Dedifferentiated amniotic fluid mesenchymal stem cell (primary cell): ENCODE measurements around the gene CLASP1.

Experiments
- DNase-seq: peaks from one replicate; pipeline ENCODE4 v3.0.0-alpha.2; 2016; ENCODE audit errors: extremely low spot score

Gene CLASP1

DNA sequence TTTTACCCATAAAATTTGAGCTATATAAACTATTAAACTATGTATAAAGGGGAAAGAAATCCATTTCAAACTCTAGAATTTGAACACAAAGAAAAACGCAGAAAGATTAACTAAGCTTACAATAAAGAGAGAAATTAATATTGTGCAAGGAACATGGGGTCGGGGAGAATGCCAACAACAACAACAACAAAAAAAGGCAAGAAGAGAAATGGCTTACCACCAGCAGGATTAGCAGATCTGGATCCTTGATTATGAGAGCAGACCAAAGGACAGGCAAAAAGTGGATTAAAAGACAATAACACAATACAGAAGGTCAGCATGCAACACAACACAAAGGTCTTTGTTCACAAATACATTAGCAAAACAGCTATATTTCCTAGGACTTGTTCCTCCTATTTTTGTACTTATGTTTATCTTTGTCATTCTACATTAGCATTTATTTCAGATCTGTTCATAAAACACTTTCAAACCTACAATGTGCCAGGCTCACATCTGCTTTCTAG lies 222.0 kb downstream of the CLASP1 start:
- DNase-seq: no peak

- no peak for DNase-seq
These were observed 228.8 kb downstream of the CLASP1 start for GRCh38 chr2:121420486-121420885.

- DNase-seq: no peak
These were observed 230.1 kb downstream of the CLASP1 start for GRCh38 chr2:121419081-121419699.

GRCh38 chr2:121418494-121419058 lies 230.7 kb downstream of the CLASP1 start:
- DNase-seq: no peak

- DNase-seq: no peak
These were observed 231.4 kb downstream of the CLASP1 start for GRCh38 chr2:121417826-121418225.

GRCh38 chr2:121415727-121416126 lies 233.5 kb downstream of the CLASP1 start:
- DNase-seq: no peak

- no peak for DNase-seq
These were observed 236.9 kb downstream of the CLASP1 start for GRCh38 chr2:121412349-121412748.

GRCh38 chr2:121409966-121410365 lies 239.3 kb downstream of the CLASP1 start:
- no peak for DNase-seq

DNA sequence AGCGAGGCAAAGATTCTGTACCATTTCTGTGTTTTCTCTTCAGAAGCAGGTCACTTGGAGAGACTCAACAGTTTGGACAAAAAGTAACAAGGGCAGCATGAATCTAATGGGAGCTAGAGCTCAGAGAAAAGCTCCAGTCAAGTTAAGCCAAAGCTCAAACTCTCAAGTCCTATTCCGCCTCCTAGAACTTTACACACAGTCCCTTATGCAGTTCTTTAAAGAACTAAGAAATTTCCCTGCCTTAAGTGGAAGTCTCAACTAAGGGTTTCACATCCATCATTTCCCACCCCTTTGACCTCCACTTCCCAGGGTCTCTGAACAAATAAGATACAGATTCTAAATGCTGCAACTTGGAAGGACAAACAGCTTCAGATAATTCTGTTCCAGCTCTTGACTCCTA lies 239.9 kb downstream of the CLASP1 start:
- DNase-seq: no peak

DNA sequence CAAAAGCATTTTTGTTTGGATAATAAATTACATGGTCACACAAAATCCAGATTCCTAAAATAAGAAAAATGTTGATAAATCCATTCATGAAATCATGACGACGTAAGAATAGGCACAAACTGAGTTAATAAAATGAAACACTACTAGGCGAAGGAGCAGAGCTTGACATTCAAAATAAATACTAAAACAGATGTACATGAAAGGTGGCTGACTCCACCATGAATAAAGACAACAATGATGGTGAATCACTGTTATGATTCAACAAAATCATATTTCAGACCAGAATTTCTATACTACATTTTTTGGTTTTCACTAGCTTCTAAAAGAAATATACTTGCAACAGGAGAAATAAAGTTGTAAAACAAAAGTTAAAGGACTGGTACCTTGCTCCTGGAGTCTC lies 240.6 kb downstream of the CLASP1 start:
- no peak for DNase-seq

DNA sequence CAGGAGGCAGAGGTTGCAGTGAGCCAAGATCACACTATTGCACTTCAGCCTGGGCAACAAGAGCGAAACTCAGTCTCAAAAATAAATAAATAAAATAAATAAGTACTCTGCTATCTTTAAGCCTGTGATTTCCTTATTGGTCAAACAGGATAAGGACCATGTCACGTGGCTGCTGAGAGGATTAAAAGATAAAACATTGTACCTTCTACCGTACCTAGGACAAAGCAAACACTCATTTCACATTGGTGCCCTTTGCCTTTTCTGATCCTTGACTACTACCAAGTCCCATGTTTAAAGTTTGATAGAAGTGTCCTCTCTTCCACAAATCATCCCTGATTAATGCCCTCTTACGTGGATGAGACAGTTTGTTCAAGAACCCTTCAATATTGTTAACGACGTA lies 244.0 kb downstream of the CLASP1 start:
- DNase-seq: no peak

GRCh38 chr2:121400201-121400600 lies 249.1 kb downstream of the CLASP1 start:
- peak; percentile 79 for DNase-seq

- no peak for DNase-seq
These were observed 250.4 kb downstream of the CLASP1 start for GRCh38 chr2:121398853-121399252.

DNA sequence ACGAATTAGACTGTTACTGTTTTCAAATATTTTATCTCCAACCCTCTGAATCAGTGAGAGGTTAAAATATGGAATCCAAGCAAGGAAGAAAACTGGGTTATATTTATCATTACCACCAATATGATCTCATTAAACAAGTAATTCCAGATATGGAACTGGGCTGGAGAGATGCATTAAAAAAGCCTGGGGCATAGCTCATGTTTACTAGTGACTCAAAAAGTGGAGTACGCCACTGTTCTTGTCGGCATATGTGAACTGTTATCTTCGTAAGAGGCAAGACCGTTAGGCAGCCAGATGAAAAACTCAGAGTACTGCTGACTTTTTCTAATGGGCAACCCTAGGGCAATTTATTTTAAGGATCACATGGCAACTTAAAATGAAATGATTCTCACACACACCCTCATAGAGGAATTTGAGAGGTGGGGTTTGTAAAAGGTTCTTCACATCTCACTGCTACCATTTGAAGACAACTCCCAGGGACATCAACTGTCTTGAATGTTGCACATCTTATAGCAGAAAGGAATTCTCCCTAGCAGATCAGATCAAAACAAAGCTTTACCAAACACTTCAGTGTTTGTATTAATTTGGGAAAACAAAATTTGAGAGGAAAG lies 259.1 kb downstream of the CLASP1 start:
- no peak for DNase-seq

- DNase-seq: no peak
These were observed 260.9 kb downstream of the CLASP1 start for GRCh38 chr2:121388371-121388770.

- no peak for DNase-seq
These were observed 261.5 kb downstream of the CLASP1 start for GRCh38 chr2:121387591-121388325.

- no peak for DNase-seq
These were observed 262.6 kb downstream of the CLASP1 start for GRCh38 chr2:121386707-121387106.

DNA sequence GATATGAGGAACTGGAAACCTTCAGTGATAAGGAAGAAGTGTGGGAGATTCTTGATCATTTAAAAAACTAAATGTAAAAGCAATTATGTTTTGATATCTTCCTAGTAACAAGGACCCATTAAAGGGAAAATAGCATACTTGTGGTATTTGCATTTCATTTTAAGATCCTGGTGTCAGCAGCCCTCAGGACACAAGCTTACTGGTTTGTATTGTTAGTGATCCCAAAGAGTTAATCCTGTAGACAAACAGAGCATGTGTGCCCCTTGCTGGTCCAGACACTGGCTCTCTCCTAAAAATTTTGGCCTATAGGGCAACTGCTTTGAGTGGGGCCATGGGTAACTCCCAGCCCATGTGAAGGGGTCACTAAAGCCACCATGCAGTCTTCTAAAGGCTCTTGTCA lies 263.2 kb downstream of the CLASP1 start:
- no peak for DNase-seq

GRCh38 chr2:121382744-121383143 lies 266.5 kb downstream of the CLASP1 start:
- DNase-seq: no peak

DNA sequence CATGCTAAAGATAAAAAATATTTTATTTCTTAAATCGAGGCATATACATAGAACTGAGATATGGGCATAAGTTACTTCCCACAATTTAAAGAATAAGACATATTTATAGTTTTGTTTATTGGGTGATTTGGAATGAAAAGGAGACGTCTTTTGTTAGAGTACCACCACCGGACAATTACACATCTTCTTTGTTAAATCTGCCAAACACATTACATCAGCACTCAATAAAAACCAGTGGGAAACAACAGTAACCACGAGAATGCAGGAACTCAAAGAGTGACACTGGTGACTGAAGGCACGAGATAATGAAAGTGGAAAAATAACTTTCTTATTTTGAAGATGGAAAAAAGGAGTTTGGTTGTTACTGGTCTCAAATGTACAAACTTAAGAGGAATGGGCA lies 271.6 kb downstream of the CLASP1 start:
- DNase-seq: no peak

- no peak for DNase-seq
These were observed 272.6 kb downstream of the CLASP1 start for GRCh38 chr2:121376535-121377250.

DNA sequence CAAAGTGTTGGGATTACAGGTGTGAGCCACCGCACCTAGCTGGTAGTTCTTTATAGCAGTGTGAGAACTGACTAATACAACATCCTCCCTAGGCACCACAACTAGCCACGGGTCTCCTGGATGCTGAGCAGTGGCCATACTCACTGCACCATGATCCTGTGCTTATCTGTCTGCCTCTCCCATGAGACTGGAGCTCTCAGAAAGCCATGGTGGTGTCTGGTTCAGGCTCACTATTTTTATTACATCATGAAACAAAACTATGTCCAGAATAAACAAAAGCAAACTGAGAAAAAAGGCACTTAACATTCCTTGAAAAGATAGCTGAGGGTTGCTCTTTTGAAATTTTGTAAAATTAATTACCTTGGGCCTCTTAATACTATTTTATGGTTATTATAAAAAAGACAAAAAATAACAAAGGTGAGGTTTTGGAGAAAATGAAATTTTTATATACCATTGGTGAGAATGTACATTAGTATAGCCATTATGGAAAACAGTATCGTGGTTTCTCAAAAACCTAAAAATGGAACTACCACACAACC lies 273.6 kb downstream of the CLASP1 start:
- DNase-seq: no peak
